Brain microvascular endothelial cell (primary cell): ENCODE measurements around the gene NLN.

ENCODE experiments used
- DNase-seq: peaks from one replicate; pipeline ENCODE4 v3.0.0-alpha.2; 2020
- H3K27ac ChIP-seq: fragments of 250-450 bp; sonication (Bioruptor Pico); 2 replicates; pipeline ENCODE4 v1.5.1; 2020; ENCODE audit warnings: mild to moderate bottlenecking, moderate library complexity
- H3K27me3 ChIP-seq: fragments of 250-450 bp; sonication (Bioruptor Pico); replicated peaks from 2 replicates; pipeline ENCODE4 v1.5.1; 2020; ENCODE audit warnings: mild to moderate bottlenecking
- H3K36me3 ChIP-seq: fragments of 250-450 bp; sonication (Bioruptor Pico); replicated peaks from 2 replicates; pipeline ENCODE4 v1.5.1; 2020; ENCODE audit warnings: mild to moderate bottlenecking
- H3K4me3 ChIP-seq: 2 replicates; pipeline ENCODE4 v1.5.1; 2011; ENCODE audit warnings: low read depth, mild to moderate bottlenecking, control low read depth, low read length, moderate library complexity
- in situ Hi-C: cut with HindIII; loops from 2 replicates; pipeline ENCODE4 v1.10.0; 2017; ENCODE audit warnings: low sequenced_read_pairs, low pct_ligation_motif_present
- TF ChIP-seq, protein P1 (sequence below): IDR thresholded peaks from 2 replicates; pipeline ENCODE4 v1.5.1; 2011; ENCODE audit warnings: low read depth, mild to moderate bottlenecking, moderate library complexity, low read length, control low read depth, inconsistent platforms; ENCODE audit errors: missing control alignments

The NLN gene

DNA sequence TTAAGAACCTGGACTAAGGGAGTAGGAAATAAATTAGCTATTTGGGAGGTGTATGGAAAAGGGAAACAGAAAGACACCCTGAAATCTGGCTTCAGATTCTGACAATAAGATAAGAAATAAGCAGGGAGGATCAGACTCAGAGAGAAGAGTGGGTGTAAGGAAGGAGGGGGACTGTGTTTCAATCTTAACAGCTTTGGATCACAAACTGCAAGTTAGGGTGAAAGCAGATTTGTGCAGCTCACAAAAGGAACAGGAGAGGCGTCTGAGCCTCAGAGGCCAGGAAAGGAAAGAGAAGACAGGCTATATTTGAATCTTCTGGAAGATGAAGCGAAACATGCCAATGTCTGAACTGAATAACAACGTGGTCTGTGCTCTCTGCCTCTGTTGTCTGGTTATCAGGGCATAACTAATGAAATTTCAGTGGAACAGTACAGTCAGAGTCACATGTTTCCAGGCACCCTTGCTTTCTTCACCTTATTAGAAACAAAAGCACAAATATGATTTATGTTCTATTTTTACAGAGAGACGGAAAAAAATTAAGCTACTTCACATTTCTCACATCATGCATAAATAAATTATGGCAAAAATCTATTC, 26.7 kb upstream of the NLN start:
- H3K27me3 ChIP-seq, result no peaks in the 10 kb centered on the region
- no peak overlapping the region for H3K27ac ChIP-seq

DNA sequence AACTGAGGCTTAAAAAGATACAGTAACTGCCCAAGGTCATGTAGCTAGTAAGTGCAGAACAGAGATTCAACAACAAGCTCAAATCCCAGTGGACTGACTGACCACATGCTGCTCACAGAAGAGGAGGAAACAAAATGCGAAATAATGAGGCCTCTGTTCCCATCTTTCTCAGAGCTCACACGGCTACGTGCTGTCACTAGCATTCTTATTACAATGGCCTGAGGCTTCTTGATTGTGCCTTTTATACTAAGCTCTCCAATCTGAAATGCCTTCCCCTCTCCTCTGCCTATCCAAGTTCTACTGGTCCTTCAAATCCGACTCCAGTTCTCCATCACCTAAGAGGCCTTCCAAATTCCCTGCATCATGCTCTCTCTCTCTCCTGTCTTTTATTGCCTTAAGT, 26.1 kb upstream of the NLN start:
- H3K36me3 ChIP-seq, result peaks cover 4% of the 10 kb centered on the region
- no peak overlapping the region for H3K27ac ChIP-seq
- no peaks in the 10 kb centered on the region for H3K27me3 ChIP-seq
- TF ChIP-seq, protein P1, sequence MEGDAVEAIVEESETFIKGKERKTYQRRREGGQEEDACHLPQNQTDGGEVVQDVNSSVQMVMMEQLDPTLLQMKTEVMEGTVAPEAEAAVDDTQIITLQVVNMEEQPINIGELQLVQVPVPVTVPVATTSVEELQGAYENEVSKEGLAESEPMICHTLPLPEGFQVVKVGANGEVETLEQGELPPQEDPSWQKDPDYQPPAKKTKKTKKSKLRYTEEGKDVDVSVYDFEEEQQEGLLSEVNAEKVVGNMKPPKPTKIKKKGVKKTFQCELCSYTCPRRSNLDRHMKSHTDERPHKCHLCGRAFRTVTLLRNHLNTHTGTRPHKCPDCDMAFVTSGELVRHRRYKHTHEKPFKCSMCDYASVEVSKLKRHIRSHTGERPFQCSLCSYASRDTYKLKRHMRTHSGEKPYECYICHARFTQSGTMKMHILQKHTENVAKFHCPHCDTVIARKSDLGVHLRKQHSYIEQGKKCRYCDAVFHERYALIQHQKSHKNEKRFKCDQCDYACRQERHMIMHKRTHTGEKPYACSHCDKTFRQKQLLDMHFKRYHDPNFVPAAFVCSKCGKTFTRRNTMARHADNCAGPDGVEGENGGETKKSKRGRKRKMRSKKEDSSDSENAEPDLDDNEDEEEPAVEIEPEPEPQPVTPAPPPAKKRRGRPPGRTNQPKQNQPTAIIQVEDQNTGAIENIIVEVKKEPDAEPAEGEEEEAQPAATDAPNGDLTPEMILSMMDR, result no peak
- H3K4me3 ChIP-seq, result no peak overlapping the region
- no peak for DNase-seq
- in situ Hi-C loops, result no loop called here

More for the DNA sequence above, 26.7 kb upstream of the NLN start:
- TF ChIP-seq, protein P1, result no peak
- H3K4me3 ChIP-seq, result no peak overlapping the region
- no peak for DNase-seq
- peaks cover 4% of the 10 kb centered on the region for H3K36me3 ChIP-seq
- in situ Hi-C loops, result no loop called here

DNA sequence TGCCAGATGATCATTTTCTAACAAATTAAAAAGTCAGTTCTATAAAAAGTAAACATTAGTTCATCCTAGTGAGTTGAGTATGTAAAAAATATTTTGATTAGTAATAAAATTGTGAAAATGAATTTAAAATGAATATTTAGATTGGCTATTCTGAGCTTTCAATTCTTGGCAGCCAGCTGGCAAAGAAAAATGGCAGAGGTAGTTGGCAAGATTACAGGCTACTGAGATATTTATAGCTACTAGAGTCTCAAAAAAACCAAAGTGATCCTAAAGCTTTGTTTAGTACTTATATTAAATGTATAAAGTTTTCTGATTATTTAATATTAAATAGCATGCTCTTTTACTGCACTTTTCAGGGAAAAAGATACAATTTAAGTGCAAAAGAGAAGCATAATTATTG, 25.1 kb upstream of the NLN start:
- H3K27ac ChIP-seq, result no peak overlapping the region
- H3K27me3 ChIP-seq, result no peaks in the 10 kb centered on the region
- H3K4me3 ChIP-seq, result no peak overlapping the region
- TF ChIP-seq, protein P1, result no peak
- DNase-seq, result no peak
- peaks cover 4% of the 10 kb centered on the region for H3K36me3 ChIP-seq
- in situ Hi-C loops, result no loop called here

DNA sequence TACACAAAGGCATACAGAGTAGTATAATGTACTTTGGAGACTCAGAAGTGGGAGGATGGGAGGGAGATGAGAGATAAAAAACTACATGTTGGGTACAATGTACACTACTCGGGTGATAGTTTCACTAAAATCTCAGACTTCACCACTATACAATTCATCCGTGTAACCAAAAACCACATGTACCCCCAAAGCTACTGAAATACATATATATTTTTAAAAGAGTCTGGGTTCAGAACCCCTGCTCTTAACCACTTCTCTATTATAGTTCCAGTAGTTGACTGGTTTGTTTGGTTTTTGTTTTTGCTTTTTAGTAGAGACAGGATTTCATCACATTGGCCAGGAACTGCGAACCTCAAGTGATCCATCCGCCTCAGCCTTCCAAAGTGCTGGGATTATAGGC, 22.7 kb upstream of the NLN start:
- no peak for DNase-seq
- peaks cover 8% of the 10 kb centered on the region for H3K36me3 ChIP-seq
- in situ Hi-C loops, result no loop called here
- no peak overlapping the region for H3K27ac ChIP-seq
- TF ChIP-seq, protein P1, result no peak
- H3K27me3 ChIP-seq, result no peaks in the 10 kb centered on the region
- no peak overlapping the region for H3K4me3 ChIP-seq

DNA sequence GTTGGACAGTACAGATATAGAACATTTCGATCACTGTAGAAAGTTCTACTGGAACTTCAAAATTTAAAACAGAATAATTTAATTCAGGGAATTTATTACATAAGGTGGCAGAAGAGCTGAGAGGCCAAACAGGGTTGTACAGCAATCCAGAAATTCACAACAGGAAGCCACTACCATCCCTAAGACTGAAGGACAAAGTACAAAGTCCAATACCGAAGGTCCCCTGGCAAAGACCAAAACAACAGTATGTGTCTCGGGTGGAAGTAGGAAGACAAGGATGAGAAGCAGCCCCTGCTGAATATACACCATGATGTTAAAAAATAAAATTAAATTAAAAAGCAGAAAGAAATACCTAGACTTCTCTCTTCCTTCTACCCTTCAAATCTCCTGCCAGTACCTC, 20.0 kb upstream of the NLN start:
- in situ Hi-C loops, result no loop called here
- Histone ChIP-seq H3K4me3 (no peak overlapping the region), H3K27ac (no peak overlapping the region), H3K36me3 (peaks cover 8% of the 10 kb centered on the region), H3K27me3 (no peaks in the 10 kb centered on the region)
- DNase-seq, result no peak
- TF ChIP-seq, protein P1, result no peak

DNA sequence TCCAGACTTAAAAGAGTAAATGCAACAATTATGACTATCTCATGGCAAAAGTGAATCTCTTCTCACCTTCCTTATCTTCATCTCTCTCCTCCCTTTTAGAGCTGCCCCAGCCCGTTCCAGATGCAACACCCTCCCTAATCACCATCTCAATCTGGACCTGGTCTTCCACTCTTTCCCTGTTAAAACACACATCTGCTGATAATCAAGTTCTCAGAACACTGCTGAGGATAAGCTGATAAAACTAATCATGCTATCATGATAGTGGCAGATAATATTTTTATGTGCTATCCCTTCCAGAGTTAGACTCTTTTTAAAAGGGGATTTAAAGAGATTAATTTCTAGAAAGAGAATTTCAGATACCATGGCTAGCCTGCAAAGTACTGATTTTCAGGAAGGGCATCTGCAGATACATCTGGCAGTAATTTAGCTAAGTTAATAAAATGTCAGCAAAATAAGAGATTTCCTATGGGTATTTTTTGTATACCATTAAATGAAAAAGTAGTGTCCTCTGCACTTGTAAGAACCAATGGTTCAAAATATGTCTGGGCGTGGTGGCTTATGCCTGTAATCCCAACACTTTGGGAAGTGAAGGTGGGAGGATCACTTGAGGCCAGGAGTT, 17.3 kb upstream of the NLN start:
- Histone ChIP-seq H3K4me3 (no peak overlapping the region), H3K27me3 (no peaks in the 10 kb centered on the region), H3K27ac (no peak overlapping the region), H3K36me3 (peaks cover 4% of the 10 kb centered on the region)
- DNase-seq, result no peak
- in situ Hi-C loops, result no loop called here
- TF ChIP-seq, protein P1, result no peak
